Thyroid gland (tissue), 4 donors: ENCODE measurements around the gene PHKA1. TPM values are rescaled to one million over a fixed set of nuclear protein-coding genes. Genes with fewer than 3 reads are reported as not detected.
A peak's percentile ranks its signal among the peaks of the same experiment; 100 is the strongest.

Experiments used
- DNase-seq, 2 donors: peaks; one replicate each; pipeline ENCODE4 v3.0.0-alpha.2; 2019
- H3K27ac ChIP-seq, 3 donors: fragments of 200-600 bp; sonication (generic); 1 replicate in 2 of 3; 2 replicates in 1 of 3; pipeline ENCODE4 v1.5.1; 2016 to 2019; ENCODE audit warnings: mild to moderate bottlenecking in 1 of 3, moderate library complexity in 1 of 3
- H3K27me3 ChIP-seq: fragments of 200-600 bp; sonication (generic); one replicate; pipeline ENCODE4 v1.5.1; 2019
- H3K36me3 ChIP-seq, 2 donors: fragments of 200-600 bp; sonication (generic); one replicate each; pipeline ENCODE4 v1.5.1; 2016 to 2019
- H3K4me1 ChIP-seq, 2 donors: fragments of 200-600 bp; sonication (generic); one replicate each; pipeline ENCODE4 v1.5.1; 2017 to 2019
- H3K4me3 ChIP-seq, 3 donors: fragments of 200-600 bp; sonication (generic); replicated peaks in 1 of 3; 1 replicate in 2 of 3; 2 replicates in 1 of 3; pipeline ENCODE4 v1.5.1; 2016; ENCODE audit warnings: mild to moderate bottlenecking in 1 of 3
- H3K9me3 ChIP-seq: fragments of 200-600 bp; sonication (generic); one replicate; pipeline ENCODE4 v1.5.1; 2017
- CTCF ChIP-seq, 6 experiments: fragments of 200-600 bp in 3 of 6; fragments of 450-650 bp in 3 of 6; sonication (generic) in 3 of 6; IDR thresholded peaks; one replicate each; pipeline ENCODE4 v1.5.1; 2016 to 2019; ENCODE audit warnings: antibody characterized with exemption in 6 of 6, mild to moderate bottlenecking in 2 of 6, inconsistent platforms in 1 of 6, moderate library complexity in 1 of 6
- POLR2A ChIP-seq, 2 donors: fragments of 450-650 bp; IDR thresholded peaks; one replicate each; pipeline ENCODE4 v1.6.1; 2017; ENCODE audit warnings: antibody characterized with exemption in 2 of 2, mild to moderate bottlenecking in 2 of 2, moderate library complexity in 1 of 2
- WGBS, 2 donors: methylation state at CpG; one replicate each; pipeline ENCODE4 v1.1.5; 2017; 5-methylcytosine and 5-hydroxymethylcytosine counted together
- intact Hi-C: fragments of 100-400 bp; cut with DNase I; formaldehyde crosslinking; loops from one replicate; pipeline ENCODE4 v1.15.1; 2023
- total RNA-seq, 4 donors: library from RNA; depleted of rRNA; stranded (reverse); fragments of >200 nt; gene quantifications; one replicate each; pipeline ENCODE4 v1.2.3, GENCODE V29; 2016

PHKA1 gene
- total RNA-seq, 4 donors from 2014 or later = 12.4 to 16.1 (median 14.4) TPM

- 90 to 100% methylated on average over 2 of the region's 2 CpGs for WGBS, 2 donors
- no peak for DNase-seq
- intact Hi-C loops = no loop called here
Measured at GRCh38 chrX:72644946-72645345, 69.2 kb downstream of the PHKA1 start.

GRCh38 chrX:72641611-72642010 lies 72.5 kb downstream of the PHKA1 start:
- 93 to 94% methylated on average over 4 of the region's 4 CpGs for WGBS, 2 donors
- Histone ChIP-seq H3K4me1 (no peaks in the 10 kb centered on the region), H3K27ac (no peak overlapping the region), H3K9me3 (no peaks in the 10 kb centered on the region), H3K36me3 (peaks cover 0 to 2% of the 10 kb centered on the region in 2 donors), H3K4me3 (no peak overlapping the region), H3K27me3 (no peaks in the 10 kb centered on the region)
- intact Hi-C loops = no loop called here
- DNase-seq = no peak
- TF ChIP-seq POLR2A (IDR thresholded peaks at IDR 0.05) (no peak), CTCF (IDR thresholded peaks at IDR 0.05) (no peak)

More at GRCh38 chrX:72644946-72645345, 69.2 kb downstream of the PHKA1 start:
- H3K9me3 ChIP-seq = no peaks in the 10 kb centered on the region
- H3K27ac ChIP-seq = no peak overlapping the region
- no peak overlapping the region for H3K4me3 ChIP-seq
- H3K27me3 ChIP-seq = no peaks in the 10 kb centered on the region
- peaks cover 0 to 2% of the 10 kb centered on the region in 2 donors for H3K36me3 ChIP-seq
- no peak for TF ChIP-seq CTCF (IDR thresholded peaks at IDR 0.05)
- TF ChIP-seq POLR2A (IDR thresholded peaks at IDR 0.05) = no peak
- H3K4me1 ChIP-seq = no peaks in the 10 kb centered on the region

- Histone ChIP-seq H3K27me3 (no peaks in the 10 kb centered on the region), H3K9me3 (no peaks in the 10 kb centered on the region), H3K4me1 (no peaks in the 10 kb centered on the region), H3K4me3 (no peak overlapping the region), H3K27ac (no peak overlapping the region), H3K36me3 (no peaks in the 10 kb centered on the region)
- DNase-seq = no peak
- 96 to 100% methylated on average over 1 of the region's 1 CpG for WGBS, 2 donors
- intact Hi-C loops = no loop called here
- TF ChIP-seq POLR2A (IDR thresholded peaks at IDR 0.05) (no peak), CTCF (IDR thresholded peaks at IDR 0.05) (no peak)
Measured at GRCh38 chrX:72635930-72636329, 78.2 kb downstream of the PHKA1 start.

GRCh38 chrX:72634331-72634730 lies 79.8 kb downstream of the PHKA1 start:
- WGBS, 2 donors = 70 to 74% methylated on average over 3 of the region's 3 CpGs
- Histone ChIP-seq H3K27me3 (no peaks in the 10 kb centered on the region), H3K36me3 (no peaks in the 10 kb centered on the region), H3K4me1 (no peaks in the 10 kb centered on the region), H3K4me3 (no peak overlapping the region), H3K27ac (peak overlapping the region in 1 of 3 donors; percentile 24), H3K9me3 (no peaks in the 10 kb centered on the region)
- DNase-seq = no peak
- TF ChIP-seq CTCF (IDR thresholded peaks at IDR 0.05) (no peak), POLR2A (IDR thresholded peaks at IDR 0.05) (no peak)
- intact Hi-C loops = no loop called here

GRCh38 chrX:72630185-72630584 lies 83.9 kb downstream of the PHKA1 start:
- H3K9me3 ChIP-seq = no peaks in the 10 kb centered on the region
- no peaks in the 10 kb centered on the region for H3K27me3 ChIP-seq
- intact Hi-C loops = no loop called here
- no peak overlapping the region for H3K27ac ChIP-seq
- no peaks in the 10 kb centered on the region for H3K4me1 ChIP-seq
- no peak for DNase-seq
- TF ChIP-seq POLR2A (IDR thresholded peaks at IDR 0.05) (no peak), CTCF (IDR thresholded peaks at IDR 0.05) (no peak)
- no peaks in the 10 kb centered on the region for H3K36me3 ChIP-seq
- H3K4me3 ChIP-seq = no peak overlapping the region
- WGBS, 2 donors = 77 to 88% methylated on average over 1 of the region's 1 CpG
